Fibroblast of peridontal ligament (primary cell): ENCODE results near the gene RBM27.
"Not testable (repeated sequence)": the region's sequence is repeated elsewhere in the genome, so short reads cannot be mapped to it uniquely, and the experiment has no call there.

Experiments
- DNase-seq: peaks from one replicate; pipeline ENCODE4 v3.0.0-alpha.2; 2010; ENCODE audit errors: extremely low read depth

Gene RBM27, protein sequence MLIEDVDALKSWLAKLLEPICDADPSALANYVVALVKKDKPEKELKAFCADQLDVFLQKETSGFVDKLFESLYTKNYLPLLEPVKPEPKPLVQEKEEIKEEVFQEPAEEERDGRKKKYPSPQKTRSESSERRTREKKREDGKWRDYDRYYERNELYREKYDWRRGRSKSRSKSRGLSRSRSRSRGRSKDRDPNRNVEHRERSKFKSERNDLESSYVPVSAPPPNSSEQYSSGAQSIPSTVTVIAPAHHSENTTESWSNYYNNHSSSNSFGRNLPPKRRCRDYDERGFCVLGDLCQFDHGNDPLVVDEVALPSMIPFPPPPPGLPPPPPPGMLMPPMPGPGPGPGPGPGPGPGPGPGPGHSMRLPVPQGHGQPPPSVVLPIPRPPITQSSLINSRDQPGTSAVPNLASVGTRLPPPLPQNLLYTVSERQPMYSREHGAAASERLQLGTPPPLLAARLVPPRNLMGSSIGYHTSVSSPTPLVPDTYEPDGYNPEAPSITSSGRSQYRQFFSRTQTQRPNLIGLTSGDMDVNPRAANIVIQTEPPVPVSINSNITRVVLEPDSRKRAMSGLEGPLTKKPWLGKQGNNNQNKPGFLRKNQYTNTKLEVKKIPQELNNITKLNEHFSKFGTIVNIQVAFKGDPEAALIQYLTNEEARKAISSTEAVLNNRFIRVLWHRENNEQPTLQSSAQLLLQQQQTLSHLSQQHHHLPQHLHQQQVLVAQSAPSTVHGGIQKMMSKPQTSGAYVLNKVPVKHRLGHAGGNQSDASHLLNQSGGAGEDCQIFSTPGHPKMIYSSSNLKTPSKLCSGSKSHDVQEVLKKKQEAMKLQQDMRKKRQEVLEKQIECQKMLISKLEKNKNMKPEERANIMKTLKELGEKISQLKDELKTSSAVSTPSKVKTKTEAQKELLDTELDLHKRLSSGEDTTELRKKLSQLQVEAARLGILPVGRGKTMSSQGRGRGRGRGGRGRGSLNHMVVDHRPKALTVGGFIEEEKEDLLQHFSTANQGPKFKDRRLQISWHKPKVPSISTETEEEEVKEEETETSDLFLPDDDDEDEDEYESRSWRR

DNA sequence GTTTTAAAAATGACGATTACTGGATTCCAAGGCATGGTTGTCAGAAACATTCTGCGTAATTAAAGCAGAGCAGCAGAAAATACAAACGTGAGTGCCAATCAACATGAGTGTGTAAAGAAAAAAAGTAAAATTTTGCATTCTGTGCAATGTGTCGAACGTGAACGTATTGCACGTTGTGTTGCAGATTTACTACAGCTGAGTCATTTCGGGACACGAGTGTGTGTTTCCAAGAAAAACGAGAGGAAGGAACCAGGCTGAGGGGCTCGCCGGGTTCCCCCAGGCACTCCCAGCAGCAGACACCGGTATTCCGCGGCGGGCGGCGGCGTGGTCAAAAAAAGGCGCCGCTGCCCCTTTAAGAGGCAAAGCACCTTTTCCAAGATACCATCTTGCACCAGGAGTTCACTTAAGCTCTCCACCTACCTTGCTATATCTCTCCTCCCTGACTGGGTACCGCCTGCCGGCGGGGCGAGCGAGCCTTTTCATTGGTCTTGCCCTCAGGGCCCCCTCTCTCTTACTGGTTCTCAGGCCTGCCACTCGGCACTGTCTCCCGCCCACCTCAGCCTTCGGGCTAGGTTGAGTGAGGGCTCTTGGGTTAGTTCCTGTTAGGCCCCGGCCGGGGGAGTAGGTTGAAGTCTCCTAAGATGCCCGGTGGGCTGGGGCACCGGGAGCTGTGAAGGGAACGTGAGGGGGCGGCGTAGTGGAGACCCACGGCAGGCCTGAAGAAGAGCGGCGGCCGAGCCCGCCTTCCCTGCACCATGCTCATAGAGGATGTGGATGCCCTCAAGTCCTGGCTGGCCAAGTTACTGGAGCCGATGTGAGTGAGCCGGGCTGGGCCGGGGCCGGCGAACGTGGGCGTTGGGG lies at the start of gene RBM27:
TSS of gene RBM27 (plus strand) at position 595 of the 861 bp plus-strand sequence. CDS start at position 756, 161 bp downstream.
- peak; percentile 98 for DNase-seq

DNA sequence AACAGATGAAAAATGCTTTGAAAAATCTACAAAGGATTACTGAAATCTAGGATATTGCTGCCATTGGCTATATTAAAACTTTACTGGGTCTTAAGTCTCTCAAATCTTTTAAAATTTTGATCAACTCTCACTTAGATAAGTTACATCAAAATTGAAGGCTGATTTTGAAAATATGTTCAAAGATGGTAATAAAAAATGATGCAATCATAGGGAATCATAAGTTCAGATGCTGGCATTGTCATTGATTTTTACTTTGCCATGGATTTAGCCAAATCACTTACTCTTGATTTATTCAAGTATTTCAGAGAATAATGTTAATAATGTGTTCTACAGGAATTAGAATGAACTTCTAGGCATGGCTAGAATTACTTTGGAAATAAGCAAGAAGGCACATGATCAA lies 45.1 kb upstream of the RBM27 start:
- no peak for DNase-seq

DNA sequence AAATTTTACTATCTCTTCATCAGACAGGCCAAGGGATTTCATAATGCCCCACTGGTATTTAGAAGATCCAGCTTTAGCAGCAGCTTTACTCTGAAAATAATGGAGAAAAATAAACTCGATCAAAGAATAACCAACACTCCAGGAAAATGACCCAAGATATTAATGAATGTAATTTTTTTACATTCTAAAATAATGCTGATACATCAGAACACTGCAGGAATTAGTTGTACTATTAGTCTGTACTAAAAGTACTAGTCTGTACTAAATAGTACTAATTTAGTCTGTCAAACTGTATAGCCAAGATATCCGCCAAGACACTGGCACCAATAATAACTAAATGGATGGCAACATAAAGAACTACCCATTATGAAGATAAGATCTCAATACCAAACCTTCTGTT lies 39.0 kb upstream of the RBM27 start:
- DNase-seq = no peak

DNA sequence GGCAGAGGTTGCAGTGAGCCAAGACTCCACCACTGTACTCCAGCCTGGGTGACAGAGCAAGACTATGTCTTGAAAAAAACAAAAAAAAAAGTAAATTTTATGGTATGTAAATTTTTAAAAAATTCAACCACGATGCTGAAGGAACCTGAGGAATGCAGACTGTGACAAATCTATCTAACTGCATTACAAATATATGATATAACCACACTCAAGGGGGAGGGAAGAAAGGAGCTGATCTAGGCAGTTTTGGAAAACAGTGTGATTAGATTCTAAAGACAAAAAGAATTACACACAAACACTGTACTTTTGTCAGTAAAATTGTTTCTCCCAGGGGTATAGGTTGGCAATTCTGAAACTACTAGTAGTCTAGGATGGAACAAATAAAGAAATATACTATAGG lies 37.9 kb upstream of the RBM27 start:
- no peak for DNase-seq

DNA sequence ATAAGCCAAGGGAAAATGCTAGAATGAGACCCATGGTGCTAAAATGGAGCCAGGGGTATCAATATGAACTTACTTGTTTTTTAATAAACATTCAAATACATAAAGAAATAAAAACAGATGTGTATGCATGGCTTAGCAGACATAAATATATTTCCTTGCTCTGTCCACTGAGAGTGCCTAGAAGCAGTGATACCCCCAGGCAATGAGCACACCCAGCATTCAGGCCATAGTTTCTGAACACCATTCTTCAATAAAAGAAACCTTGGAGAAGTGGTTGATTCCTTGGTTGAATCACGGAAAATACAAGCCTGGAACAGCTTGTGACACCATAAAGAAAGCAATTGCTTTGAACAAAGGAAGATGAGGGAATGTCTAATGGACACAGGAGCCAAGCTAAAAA lies 37.5 kb upstream of the RBM27 start:
- DNase-seq = no peak

DNA sequence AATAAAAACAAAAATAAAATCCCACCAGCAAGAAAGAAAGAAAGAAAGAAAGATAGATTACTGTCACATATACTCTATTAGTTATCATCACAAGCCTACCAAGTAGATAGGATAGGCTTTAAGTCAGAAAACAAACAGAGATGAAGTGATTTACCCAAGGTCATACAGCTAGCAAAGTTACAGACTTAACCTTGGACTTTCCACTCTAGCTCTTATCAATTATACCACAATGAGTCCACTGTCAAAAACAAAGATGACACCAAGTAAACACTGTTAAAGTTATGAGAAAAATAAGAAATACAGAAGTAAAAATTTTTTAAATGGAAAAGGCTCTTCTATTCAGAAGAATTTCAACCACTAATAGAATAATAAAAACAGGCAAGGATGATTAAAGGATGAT lies 34.3 kb upstream of the RBM27 start:
- no peak for DNase-seq

DNA sequence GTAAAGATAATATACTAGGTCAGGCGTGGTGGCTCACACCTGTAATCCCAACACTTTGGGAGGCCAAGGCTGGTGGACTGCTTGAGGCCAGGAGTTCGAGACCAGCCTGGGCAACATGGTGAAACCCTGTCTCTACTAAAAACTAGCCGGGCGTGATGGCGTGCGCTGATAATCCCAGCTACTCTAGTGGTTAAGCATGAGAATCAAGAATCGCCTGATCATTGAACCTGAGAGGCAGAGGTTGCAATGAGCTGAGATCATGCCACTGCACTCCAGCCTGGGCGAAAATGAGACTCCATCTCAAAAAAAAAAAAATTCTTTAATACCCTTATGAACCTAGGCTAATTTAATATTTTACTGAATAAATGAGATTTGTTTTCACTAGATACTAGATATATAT lies 30.4 kb upstream of the RBM27 start:
- DNase-seq = not testable (repeated sequence)

DNA sequence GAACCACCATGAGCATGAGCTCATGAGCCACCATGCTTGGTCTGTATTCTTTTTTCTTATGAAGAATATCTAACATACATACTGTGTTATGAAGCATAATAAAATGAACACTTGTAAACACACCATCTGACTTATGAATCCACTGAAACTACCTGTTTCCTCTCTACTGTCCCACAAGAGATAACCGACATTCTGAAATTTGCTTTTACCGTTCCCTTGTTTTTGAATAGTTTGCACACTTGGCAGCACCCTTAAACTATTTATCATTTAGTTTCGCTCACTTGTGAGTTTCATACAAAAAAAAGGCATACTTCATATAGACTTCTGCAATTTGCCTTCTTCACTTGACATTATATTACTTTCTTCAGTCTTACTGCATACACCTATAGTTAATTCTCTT lies 29.8 kb upstream of the RBM27 start:
- no peak for DNase-seq

DNA sequence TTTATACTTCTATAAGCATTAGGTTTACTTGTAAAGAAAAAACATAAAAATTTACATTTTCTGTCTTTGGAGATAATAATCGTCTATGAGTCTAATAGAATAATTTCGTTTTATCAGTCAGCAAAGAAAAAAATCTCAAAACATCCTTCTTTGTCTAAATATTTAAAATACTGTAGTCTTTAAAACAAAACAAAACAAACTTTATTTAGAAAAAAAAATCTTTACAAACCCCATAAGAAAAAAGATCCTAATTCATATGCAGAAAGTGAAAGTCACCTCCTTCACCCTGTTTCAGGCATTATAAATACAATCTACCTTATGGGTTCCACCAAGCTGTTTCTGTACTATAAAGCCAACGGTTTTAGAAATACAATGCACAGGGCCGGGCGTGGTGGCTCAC lies 26.6 kb upstream of the RBM27 start:
- no peak for DNase-seq

DNA sequence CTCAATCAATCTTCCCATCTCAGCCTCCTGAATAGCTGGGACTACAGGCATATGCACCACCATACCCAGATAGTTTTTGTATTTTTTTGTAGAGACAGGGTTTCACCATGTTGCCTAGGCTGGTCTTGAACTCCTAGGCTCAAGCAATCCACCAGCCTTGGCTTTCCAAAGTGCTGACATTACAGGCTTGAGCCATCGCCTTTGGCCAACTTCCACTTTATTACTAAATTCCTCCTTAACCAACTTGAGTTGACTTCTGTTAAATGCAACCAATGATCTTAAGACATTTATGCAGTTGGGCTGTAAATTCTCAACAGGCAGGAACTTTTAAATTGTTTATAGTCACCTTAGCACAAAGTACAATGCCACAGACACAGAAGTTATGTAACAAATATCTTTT lies 23.7 kb upstream of the RBM27 start:
- peak; percentile 12 for DNase-seq

DNA sequence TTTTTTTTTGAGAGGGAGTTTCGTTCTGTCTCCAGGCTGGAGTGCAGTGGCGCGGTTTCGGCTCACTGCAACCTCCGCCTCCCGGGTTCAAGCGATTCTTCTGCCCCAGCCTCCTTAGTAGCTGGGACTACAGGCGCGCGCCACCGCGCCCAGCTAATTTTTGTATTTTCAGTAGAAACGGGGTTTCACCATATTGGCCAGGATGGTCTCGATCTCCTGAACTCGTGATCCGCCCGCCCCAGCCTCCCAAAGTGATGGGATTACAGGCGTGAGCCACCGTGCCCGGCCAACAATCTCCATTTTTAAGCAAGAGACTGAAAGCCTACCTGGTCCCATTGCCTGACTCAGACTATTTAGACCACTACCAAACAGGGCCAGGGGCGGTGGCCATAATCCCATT lies 20.0 kb upstream of the RBM27 start:
- DNase-seq = not testable (repeated sequence)

DNA sequence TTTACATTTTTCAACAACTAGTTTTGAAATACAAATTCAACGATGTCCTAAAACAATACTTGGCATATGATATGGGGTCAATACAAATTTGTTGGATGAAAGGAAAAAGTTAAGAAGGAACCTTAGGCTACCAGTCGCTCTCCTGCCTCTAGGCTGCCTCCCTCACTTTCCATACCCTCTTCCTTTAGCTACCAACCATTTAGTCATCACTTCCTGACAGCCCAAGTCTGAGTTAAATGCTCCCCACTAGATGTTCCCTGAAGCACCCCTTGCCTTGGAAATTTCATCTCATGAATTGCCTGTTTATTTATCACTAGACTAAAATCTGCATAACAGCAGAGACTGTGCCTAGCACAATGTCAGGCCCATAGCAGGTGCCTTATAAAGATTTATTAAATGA lies 18.2 kb upstream of the RBM27 start:
- no peak for DNase-seq

DNA sequence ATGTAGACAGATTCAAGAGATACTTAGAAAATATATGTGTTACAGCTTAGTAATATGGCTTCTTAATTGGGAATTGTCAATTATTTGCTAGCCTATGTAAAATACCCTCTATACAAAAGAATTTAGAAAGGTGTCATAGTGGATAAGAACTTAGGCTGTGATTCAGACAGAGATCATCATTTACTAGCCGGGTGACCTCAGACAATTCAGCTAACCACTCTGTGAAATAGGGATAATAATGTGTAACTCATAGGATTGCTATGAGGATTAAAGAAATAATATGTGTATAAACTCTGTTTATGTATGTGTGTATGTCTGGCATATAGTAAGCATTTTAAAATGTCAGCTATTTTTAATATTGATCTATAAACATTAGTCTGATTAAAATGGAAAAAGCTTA lies 15.0 kb upstream of the RBM27 start:
- peak; percentile 19 for DNase-seq

DNA sequence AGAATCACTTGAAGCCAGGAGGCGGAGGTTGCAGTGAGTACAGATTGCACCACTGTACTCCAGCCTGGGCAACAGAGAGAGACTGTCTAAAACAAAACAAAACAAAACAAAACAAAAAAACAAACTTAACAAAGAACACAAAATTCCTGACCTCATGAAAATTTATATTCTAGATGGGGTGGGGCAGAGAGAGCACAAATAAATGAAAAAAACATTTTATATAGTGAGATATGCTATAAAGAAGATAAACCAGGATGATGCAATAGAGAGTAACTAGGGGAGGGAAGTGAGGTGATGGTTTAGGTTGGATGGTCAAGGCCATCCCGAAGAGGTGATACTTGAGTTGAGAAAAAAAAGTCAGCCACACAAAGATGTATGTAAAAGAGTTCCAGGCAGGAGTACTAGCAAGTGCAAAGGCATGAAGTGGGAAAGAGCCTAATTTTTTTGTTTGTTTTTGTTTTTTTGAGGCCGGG lies 10.8 kb upstream of the RBM27 start:
- no peak for DNase-seq

DNA sequence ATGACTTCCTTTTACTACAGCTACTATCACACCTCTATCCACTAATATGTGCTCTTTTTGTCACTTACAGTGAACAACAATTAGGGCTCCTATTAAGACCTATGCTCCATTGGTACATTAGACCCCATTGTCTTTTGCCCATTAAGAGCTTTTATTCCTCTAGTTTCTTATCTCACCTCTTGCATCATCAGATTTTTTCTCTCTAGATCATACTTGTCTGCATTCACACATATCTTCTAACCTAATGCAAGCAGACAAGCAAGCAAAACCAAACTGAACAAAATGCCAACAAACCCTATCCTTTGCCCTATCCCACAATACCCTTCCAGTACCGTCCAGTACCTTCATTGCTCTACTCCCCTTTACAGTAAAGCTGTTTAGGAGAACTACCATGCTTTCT lies 10.1 kb upstream of the RBM27 start:
- no peak for DNase-seq

DNA sequence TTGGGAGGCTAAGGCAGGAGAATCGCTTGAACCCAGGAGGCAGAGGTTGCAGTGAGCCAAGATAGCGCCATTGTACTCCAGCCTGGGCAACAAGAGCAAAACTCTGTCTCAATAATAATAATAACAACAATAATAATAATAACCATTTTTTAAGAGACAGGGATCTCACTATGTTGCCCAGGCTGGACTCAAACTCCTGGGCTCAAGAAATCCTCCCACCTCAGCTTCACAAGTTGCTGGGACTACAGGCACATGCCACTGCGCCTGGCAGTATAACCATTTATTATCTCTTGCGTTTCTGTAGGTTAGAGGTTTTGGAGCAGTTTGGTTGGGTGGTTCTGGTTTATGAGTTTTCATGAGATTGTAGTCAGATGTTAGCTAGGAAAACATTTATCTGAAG lies 8.4 kb upstream of the RBM27 start:
- not testable (repeated sequence) for DNase-seq

DNA sequence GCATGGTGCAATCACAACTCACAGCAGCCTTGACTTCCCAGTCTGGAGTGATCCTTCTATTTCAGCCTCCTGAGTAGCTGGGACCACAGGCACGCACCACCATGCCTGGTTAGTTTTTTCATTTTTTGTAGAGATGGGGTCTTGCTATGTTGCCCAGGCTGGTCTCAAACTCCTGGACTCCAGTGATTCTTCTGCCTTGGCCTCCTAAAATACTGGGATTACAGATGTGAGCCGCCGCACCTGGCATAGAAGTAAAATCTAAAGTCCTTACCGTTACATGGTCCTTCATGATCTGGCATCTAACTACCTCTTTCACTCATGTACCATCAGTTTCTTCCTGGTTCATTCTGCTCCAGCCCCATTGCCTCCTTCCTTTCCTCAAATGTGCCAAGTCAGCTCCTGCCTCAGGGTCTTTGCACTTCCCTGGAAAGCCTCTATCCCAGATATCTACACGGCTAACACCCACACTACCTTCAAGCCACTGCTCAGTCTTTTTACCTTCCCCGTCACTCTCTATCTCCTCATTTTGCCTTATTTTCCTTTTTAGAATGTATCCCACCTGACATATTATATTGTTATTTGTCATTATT lies 6.9 kb upstream of the RBM27 start:
- no peak for DNase-seq

DNA sequence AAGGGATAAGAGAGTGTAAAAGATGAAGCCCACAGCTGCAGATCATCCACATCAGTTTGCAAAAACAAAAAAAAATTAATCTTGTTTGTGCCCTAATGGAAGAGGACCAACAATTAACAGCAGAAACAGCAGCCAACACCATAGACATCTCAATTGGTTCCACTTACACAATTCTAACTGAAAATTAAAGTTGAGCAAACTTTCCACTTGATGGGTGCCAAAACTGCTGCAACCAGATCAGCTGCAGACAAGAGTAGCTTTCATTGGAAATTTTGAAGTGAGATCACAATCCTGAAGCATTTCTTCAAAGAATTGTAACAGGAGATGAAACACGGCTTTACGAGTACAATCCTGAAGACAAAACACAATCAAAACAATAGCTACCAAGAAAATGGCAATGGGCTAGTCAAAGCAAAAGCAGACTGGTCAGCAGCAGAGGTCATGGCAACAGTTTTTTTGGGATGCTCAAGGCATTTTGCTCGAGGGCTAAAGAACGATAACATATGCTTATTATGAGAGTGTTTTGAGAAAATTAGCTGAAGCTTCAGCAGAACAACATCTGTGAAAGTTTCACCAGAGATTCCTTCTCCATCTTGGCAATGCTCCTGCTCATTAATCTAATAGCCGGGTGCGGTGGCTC lies 4.1 kb upstream of the RBM27 start:
- DNase-seq = no peak

DNA sequence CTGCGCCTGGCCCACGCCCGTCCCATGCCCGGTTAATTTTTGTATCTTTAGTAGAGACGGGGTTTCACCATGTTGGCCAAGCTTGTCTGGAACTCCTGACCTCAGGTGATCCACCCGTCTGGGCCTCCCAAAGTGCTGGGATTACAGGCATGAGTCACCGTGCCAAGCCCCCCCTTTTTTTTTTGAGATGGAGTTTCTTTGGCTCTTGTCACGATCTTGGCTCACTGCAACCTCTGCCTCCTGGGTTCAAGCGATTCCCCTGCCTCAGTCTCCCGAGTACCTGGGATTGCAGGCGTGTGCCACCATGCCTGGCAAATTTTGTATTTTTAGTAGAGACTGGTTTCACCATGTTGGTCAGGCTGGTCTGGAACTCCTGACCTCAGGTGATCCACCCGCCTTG lies 1.6 kb upstream of the RBM27 start:
- DNase-seq = not testable (repeated sequence)

DNA sequence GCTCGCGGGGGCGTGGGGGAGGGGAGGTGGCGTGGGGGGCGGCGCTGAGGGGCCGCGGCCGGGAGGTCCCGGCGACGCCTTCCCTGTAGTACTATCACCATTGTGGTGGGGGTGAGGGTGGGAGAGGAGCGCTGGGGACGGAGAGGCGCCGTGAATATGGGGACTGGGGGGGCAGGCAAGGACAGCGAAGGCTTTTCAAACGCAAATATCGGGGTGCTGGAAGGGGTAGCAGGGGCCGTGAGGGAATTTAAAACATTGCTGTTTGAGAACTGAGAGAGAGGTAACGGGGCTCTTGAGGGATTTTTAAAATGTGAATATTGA lies 427 bp downstream of the RBM27 start:
- no peak for DNase-seq
